GM19328 (cell line): ENCODE results near the gene STXBP2.
A peak's percentile ranks its signal among the peaks of the same experiment; 100 is the strongest.

Experiments
- ATAC-seq: cut with Tn5 transposase; IDR thresholded peaks from one replicate; pipeline ENCODE4 v1.9.1; 2021; ENCODE audit warnings: mild to moderate bottlenecking, moderate library complexity; ENCODE audit not compliant: unreplicated experiment

Gene STXBP2

GRCh38 chr19:7648265-7649014 is 11.5 kb downstream of the STXBP2 start:
- no peak for ATAC-seq

GRCh38 chr19:7650148-7650547 is 13.2 kb downstream of the STXBP2 start:
- no peak for ATAC-seq

- no peak for ATAC-seq
These were observed 15.2 kb downstream of the STXBP2 start for GRCh38 chr19:7652061-7652641.

- ATAC-seq, result no peak
These were observed 17.5 kb downstream of the STXBP2 start for GRCh38 chr19:7654401-7654800.

GRCh38 chr19:7655581-7655980 is 18.7 kb downstream of the STXBP2 start:
- ATAC-seq, result no peak

GRCh38 chr19:7657131-7657751 is 20.3 kb downstream of the STXBP2 start:
- no peak for ATAC-seq

GRCh38 chr19:7658219-7658686 is 21.3 kb downstream of the STXBP2 start:
- peak; percentile 73 for ATAC-seq

- no peak for ATAC-seq
These were observed 25.0 kb downstream of the STXBP2 start for GRCh38 chr19:7661744-7662538.

GRCh38 chr19:7662657-7663056 is 25.7 kb downstream of the STXBP2 start:
- ATAC-seq, result no peak

GRCh38 chr19:7663706-7664105 is 26.8 kb downstream of the STXBP2 start:
- ATAC-seq, result no peak

GRCh38 chr19:7665076-7665475 is 28.2 kb downstream of the STXBP2 start:
- no peak for ATAC-seq

GRCh38 chr19:7668842-7669241 is 31.9 kb downstream of the STXBP2 start, which contains the start of gene RETN:
RETN (plus strand) TSS chr19:7669049; CDS start chr19:7669327, 278 bp downstream.
- ATAC-seq, result no peak

- no peak for ATAC-seq
These were observed 32.7 kb downstream of the STXBP2 start for GRCh38 chr19:7669641-7670040.

- no peak for ATAC-seq
These were observed 33.4 kb downstream of the STXBP2 start for GRCh38 chr19:7670150-7670783.

GRCh38 chr19:7670790-7671189 is 33.9 kb downstream of the STXBP2 start:
- no peak for ATAC-seq

GRCh38 chr19:7672522-7672921 is 35.6 kb downstream of the STXBP2 start:
- no peak for ATAC-seq

GRCh38 chr19:7674010-7675005 is 37.4 kb downstream of the STXBP2 start:
- no peak for ATAC-seq

- no peak for ATAC-seq
These were observed 39.5 kb downstream of the STXBP2 start for GRCh38 chr19:7676376-7676775.

- no peak for ATAC-seq
These were observed 39.9 kb downstream of the STXBP2 start, which contains the start of gene MCEMP1 for GRCh38 chr19:7676854-7677253. MCEMP1 (plus strand) TSS chr19:7677090; CDS start chr19:7677121, 31 bp downstream.
